Osteoblast (primary cell): ENCODE measurements around the gene PEX26. TPM values are rescaled to one million over a fixed set of nuclear protein-coding genes. Genes with fewer than 3 reads are reported as not detected.

ENCODE experiments used
- DNase-seq: peaks from one replicate; pipeline ENCODE4 v3.0.0; 2011; ENCODE audit warnings: low spot score, mixed read lengths; ENCODE audit not compliant: insufficient read length; ENCODE audit errors: missing footprints
- H2AFZ ChIP-seq: 2 replicates; pipeline ENCODE4 v1.6.0; 2011; ENCODE audit warnings: mild to moderate bottlenecking, low read length
- H3K27ac ChIP-seq: 2 replicates; pipeline ENCODE4 v1.5.1; 2011; ENCODE audit warnings: mild to moderate bottlenecking, low read depth, low read length, moderate library complexity
- H3K27me3 ChIP-seq: 2 replicates; pipeline ENCODE4 v1.6.0; 2012; ENCODE audit warnings: mild to moderate bottlenecking, control low read depth, inconsistent platforms, low read length, moderate library complexity; ENCODE audit not compliant: insufficient read depth
- H3K36me3 ChIP-seq: 2 replicates; pipeline ENCODE4 v1.5.1; 2011; ENCODE audit warnings: mild to moderate bottlenecking, low read length, control low read depth, moderate library complexity; ENCODE audit not compliant: insufficient read depth
- H3K4me1 ChIP-seq: 2 replicates; pipeline ENCODE4 v1.5.1; 2011; ENCODE audit warnings: mild to moderate bottlenecking, low read length, control low read depth, moderate library complexity; ENCODE audit not compliant: insufficient read depth
- H3K4me2 ChIP-seq: 2 replicates; pipeline ENCODE4 v1.6.0; 2011; ENCODE audit warnings: mild to moderate bottlenecking, low read length; ENCODE audit not compliant: insufficient read depth
- H3K4me3 ChIP-seq: fragments of 200-600 bp; sonication (generic); 3 replicates; pipeline ENCODE4 v1.5.1; 2012; ENCODE audit warnings: mild to moderate bottlenecking, low read length, inconsistent platforms; ENCODE audit not compliant: insufficient read depth
- H3K79me2 ChIP-seq: 2 replicates; pipeline ENCODE4 v1.6.0; 2012; ENCODE audit warnings: mild to moderate bottlenecking, low read length, control low read depth, inconsistent platforms; ENCODE audit not compliant: insufficient read depth
- H3K9me3 ChIP-seq: 2 replicates; pipeline ENCODE4 v1.5.1; 2011; ENCODE audit warnings: low read depth, low read length, control low read depth
- H4K20me1 ChIP-seq: 2 replicates; pipeline ENCODE4 v1.6.0; 2012; ENCODE audit warnings: mild to moderate bottlenecking, low read length, control low read depth; ENCODE audit not compliant: insufficient read depth
- total RNA-seq: library from RNA; depleted of rRNA; stranded (reverse); fragments of >200 nt; gene quantifications from 2 replicates; pipeline ENCODE4 v1.2.3, GENCODE V29; 2012
- TF ChIP-seq, protein P1 (sequence below): IDR thresholded peaks from 2 replicates; pipeline ENCODE4 v1.5.1; 2011; ENCODE audit warnings: mild to moderate bottlenecking, low read depth, low read length, moderate library complexity; ENCODE audit errors: extremely low read depth

The PEX26 gene
- total RNA-seq, 1 donor: 26.8 TPM

DNA sequence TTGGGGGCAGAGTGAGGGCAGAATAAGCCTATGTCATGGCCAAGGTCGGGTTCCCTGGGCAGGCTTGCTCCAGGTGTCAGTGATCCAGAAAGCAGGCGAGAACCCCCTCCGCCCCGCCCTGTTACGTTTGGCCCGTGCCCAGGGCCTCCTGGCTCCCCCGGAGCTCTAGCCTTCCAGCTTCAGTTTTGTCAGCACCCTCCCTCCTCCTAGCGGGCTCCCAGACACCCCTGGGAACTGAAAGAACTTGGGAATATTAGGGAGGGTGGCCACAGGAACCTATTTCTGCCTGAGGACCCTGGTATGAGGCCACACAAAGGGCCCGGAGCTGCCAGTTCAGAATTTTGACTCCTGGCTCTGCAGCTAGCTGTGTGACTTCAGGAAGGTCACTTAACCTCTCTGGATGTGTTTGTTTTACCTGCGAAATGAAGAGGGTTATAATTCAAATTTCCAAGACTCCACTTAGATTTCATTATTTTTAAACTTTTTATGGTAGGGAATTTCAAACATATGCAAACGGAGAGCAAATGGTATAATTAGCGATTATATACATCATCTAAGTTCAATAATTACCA is 34.1 kb downstream of the PEX26 start:
- TF ChIP-seq, protein P1, sequence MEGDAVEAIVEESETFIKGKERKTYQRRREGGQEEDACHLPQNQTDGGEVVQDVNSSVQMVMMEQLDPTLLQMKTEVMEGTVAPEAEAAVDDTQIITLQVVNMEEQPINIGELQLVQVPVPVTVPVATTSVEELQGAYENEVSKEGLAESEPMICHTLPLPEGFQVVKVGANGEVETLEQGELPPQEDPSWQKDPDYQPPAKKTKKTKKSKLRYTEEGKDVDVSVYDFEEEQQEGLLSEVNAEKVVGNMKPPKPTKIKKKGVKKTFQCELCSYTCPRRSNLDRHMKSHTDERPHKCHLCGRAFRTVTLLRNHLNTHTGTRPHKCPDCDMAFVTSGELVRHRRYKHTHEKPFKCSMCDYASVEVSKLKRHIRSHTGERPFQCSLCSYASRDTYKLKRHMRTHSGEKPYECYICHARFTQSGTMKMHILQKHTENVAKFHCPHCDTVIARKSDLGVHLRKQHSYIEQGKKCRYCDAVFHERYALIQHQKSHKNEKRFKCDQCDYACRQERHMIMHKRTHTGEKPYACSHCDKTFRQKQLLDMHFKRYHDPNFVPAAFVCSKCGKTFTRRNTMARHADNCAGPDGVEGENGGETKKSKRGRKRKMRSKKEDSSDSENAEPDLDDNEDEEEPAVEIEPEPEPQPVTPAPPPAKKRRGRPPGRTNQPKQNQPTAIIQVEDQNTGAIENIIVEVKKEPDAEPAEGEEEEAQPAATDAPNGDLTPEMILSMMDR: no peak
- Histone ChIP-seq H2AFZ (no peak overlapping the region), H3K27ac (no peak overlapping the region), H3K9me3 (no peaks in the 10 kb centered on the region), H3K4me2 (no peak overlapping the region), H4K20me1 (peaks cover 15% of the 10 kb centered on the region), H3K4me1 (no peaks in the 10 kb centered on the region), H3K27me3 (peaks cover 30% of the 10 kb centered on the region), H3K79me2 (no peaks in the 10 kb centered on the region), H3K36me3 (no peaks in the 10 kb centered on the region), H3K4me3 (no peak overlapping the region)
- peak; percentile 37 for DNase-seq

DNA sequence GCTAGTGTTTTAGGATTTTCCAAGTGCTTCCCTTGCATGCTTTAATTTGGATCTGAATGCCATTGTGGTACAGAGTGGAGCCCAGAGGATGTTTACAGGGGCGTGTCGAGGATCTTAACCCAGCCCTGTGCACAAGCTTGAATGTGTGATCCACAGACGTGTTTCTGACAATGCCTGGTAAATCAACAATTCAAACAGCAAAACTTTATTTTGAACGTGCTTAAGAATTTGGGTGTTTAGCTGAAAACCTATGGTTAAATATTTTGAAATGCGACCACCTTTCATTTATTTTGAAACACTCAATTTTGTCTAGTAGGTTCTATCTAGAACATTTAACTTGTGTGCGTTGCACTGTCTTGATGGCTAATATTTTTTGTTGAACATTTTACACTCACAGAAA is 34.6 kb downstream of the PEX26 start:
- Histone ChIP-seq H3K27me3 (peaks cover 30% of the 10 kb centered on the region), H3K36me3 (no peaks in the 10 kb centered on the region), H3K9me3 (no peaks in the 10 kb centered on the region), H3K4me1 (no peaks in the 10 kb centered on the region), H3K4me2 (no peak overlapping the region), H3K27ac (no peak overlapping the region), H3K4me3 (no peak overlapping the region), H2AFZ (no peak overlapping the region), H3K79me2 (no peaks in the 10 kb centered on the region), H4K20me1 (peaks cover 15% of the 10 kb centered on the region)
- TF ChIP-seq, protein P1: no peak
- DNase-seq: no peak

DNA sequence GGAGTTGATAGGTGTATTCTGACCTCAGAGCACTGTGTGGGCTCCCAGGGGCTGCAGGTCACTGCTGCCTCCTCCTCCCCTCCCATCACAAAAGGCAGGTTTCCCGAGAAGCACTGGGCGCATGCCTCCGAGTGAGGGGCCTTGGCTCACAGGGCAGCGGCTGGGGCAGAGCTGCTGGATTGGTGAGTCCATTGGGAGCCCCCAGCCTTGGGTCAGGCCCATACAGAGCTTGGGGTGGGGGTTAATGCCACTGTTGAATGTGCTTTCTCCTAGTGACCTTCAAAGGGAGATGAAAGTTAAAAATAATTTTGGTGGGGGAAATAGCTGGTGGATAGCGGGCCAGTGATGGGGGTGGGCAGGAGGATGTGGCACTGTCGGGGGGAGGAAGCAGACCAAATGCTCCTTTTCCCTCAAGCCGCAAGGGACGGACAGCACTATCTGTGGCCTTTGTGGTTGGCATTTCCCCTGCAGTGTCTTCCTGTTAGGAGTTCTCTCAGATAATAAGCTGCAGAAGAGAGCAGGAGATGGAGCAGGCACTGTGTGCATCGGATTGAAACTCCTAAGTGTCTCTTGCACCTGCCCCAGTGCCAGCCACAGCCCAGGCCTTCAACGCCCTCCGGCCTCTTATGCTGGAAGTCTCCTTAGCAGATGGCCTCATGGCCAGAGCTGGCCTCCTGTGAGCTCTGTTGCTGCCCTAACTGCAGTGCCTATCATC is 36.0 kb downstream of the PEX26 start:
- Histone ChIP-seq H3K27ac (no peak overlapping the region), H3K27me3 (peaks cover 30% of the 10 kb centered on the region), H3K79me2 (no peaks in the 10 kb centered on the region), H4K20me1 (peaks cover 15% of the 10 kb centered on the region), H3K4me2 (no peak overlapping the region), H3K9me3 (no peaks in the 10 kb centered on the region), H2AFZ (no peak overlapping the region), H3K4me3 (no peak overlapping the region), H3K4me1 (no peaks in the 10 kb centered on the region), H3K36me3 (no peaks in the 10 kb centered on the region)
- no peak for DNase-seq
- TF ChIP-seq, protein P1: no peak

DNA sequence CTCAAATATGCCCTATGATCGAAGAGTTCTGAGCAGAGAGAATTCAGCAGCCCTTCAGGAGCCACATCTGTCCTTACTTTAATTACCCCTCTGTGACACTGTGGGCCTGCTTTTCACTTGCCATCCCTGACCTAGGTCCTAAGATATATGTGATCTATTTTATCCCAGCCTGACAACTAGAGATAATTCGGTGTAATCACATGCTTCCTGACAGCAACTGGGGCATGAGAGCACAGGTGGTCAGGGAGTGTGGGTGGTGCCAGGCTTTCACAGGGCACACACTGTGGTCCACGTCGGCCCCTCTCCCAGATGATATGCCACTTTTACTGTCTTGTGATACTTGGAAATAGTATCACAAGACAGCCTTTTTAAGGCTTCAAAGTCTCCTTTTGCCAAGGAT is 36.7 kb downstream of the PEX26 start:
- Histone ChIP-seq H3K9me3 (no peaks in the 10 kb centered on the region), H3K4me3 (no peak overlapping the region)

More for the DNA sequence above, 36.7 kb downstream of the PEX26 start:
- Histone ChIP-seq H3K79me2 (no peaks in the 10 kb centered on the region), H2AFZ (no peak overlapping the region), H3K36me3 (no peaks in the 10 kb centered on the region), H3K4me1 (no peaks in the 10 kb centered on the region), H3K4me2 (no peak overlapping the region), H3K27ac (no peak overlapping the region), H3K27me3 (peaks cover 30% of the 10 kb centered on the region), H4K20me1 (peaks cover 15% of the 10 kb centered on the region)
- DNase-seq: no peak
- TF ChIP-seq, protein P1: no peak
